WERI-Rb-1 (cell line): ENCODE measurements around the gene PTPRD.

ENCODE experiments used
- DNase-seq: peaks from one replicate; pipeline ENCODE4 v3.0.0-alpha.2; 2020
- H3K27ac ChIP-seq: fragments of 250-450 bp; sonication (Bioruptor Pico); 2 replicates; pipeline ENCODE4 v1.5.1; 2020; ENCODE audit warnings: mild to moderate bottlenecking, moderate library complexity
- H3K27me3 ChIP-seq: fragments of 250-450 bp; sonication (Bioruptor Pico); 2 replicates; pipeline ENCODE4 v1.5.1; 2021; ENCODE audit warnings: mild to moderate bottlenecking, low read depth, moderate library complexity; ENCODE audit not compliant: insufficient read depth, severe bottlenecking
- H3K36me3 ChIP-seq: fragments of 250-450 bp; sonication (Bioruptor Pico); 2 replicates; pipeline ENCODE4 v1.5.1; 2020; ENCODE audit warnings: mild to moderate bottlenecking, moderate library complexity
- H3K4me3 ChIP-seq: 2 replicates; pipeline ENCODE4 v1.5.1; 2011; ENCODE audit warnings: low read depth, mild to moderate bottlenecking, control low read depth, low read length
- H3K9me3 ChIP-seq: fragments of 250-450 bp; sonication (Bioruptor Pico); 2 replicates; pipeline ENCODE4 v1.5.1; 2021; ENCODE audit warnings: mild to moderate bottlenecking, moderate library complexity; ENCODE audit not compliant: severe bottlenecking
- CTCF ChIP-seq: IDR thresholded peaks from 2 replicates; pipeline ENCODE4 v1.5.1; 2011; ENCODE audit warnings: low read depth, mild to moderate bottlenecking, control low read depth, inconsistent platforms, low read length

The PTPRD gene

GRCh38 chr9:9041756-9042155, 1571.0 kb downstream of the PTPRD start:
- no peak for DNase-seq
- no peaks in the 10 kb centered on the region for H3K36me3 ChIP-seq
- no peak for TF ChIP-seq CTCF

GRCh38 chr9:9033022-9033421, 1579.8 kb downstream of the PTPRD start:
- no peaks in the 10 kb centered on the region for H3K27me3 ChIP-seq
- H3K4me3 ChIP-seq = no peak overlapping the region
- H3K9me3 ChIP-seq = no peaks in the 10 kb centered on the region
- TF ChIP-seq CTCF = no peak
- no peak for DNase-seq
- H3K36me3 ChIP-seq = no peaks in the 10 kb centered on the region
- no peak overlapping the region for H3K27ac ChIP-seq

More at GRCh38 chr9:9041756-9042155, 1571.0 kb downstream of the PTPRD start:
- H3K4me3 ChIP-seq = no peak overlapping the region
- no peaks in the 10 kb centered on the region for H3K9me3 ChIP-seq
- no peak overlapping the region for H3K27ac ChIP-seq
- H3K27me3 ChIP-seq = no peaks in the 10 kb centered on the region

GRCh38 chr9:9016597-9016996, 1596.2 kb downstream of the PTPRD start:
- DNase-seq = no peak
- TF ChIP-seq CTCF = no peak
- no peaks in the 10 kb centered on the region for H3K9me3 ChIP-seq
- H3K27ac ChIP-seq = no peak overlapping the region
- H3K4me3 ChIP-seq = no peak overlapping the region
- no peaks in the 10 kb centered on the region for H3K27me3 ChIP-seq
- H3K36me3 ChIP-seq = no peaks in the 10 kb centered on the region

- no peak for DNase-seq
- TF ChIP-seq CTCF = peak; percentile 5; the same call in 1 of the 2 replicates
- no peaks in the 10 kb centered on the region for H3K9me3 ChIP-seq
These were observed 1608.0 kb downstream of the PTPRD start for GRCh38 chr9:9004810-9005209.

GRCh38 chr9:9002826-9003583, 1609.8 kb downstream of the PTPRD start:
- no peaks in the 10 kb centered on the region for H3K36me3 ChIP-seq
- peak; percentile 39 for DNase-seq
- TF ChIP-seq CTCF = peak; percentile 31; the same call in 1 of the 2 replicates

More at GRCh38 chr9:9004810-9005209, 1608.0 kb downstream of the PTPRD start:
- Histone ChIP-seq H3K4me3 (no peak overlapping the region), H3K27ac (no peak overlapping the region), H3K36me3 (no peaks in the 10 kb centered on the region), H3K27me3 (no peaks in the 10 kb centered on the region)

More at GRCh38 chr9:9002826-9003583, 1609.8 kb downstream of the PTPRD start:
- Histone ChIP-seq H3K4me3 (no peak overlapping the region), H3K27ac (no peak overlapping the region), H3K27me3 (no peaks in the 10 kb centered on the region), H3K9me3 (no peaks in the 10 kb centered on the region)
